ENCODE results near the gene DNAH2.

The DNAH2 gene

DNA sequence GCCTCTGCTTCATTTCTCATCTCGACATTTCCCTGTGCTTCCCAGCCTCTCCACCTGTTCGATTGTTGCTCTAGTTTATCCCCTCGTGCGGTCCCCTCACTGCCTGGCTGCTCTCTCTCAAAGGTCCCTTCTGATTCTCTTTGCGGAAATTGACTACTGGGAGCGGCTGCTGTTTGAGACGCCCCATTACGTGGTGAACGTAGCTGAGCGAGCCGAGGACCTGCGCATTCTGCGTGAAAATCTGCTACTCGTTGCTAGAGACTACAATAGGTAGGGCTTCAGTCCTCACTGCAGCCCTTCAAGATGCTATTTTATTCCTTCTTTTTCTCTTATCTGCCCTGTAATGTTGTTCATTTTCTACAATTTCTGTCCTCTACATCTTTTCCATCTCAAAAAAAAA is 39.4 kb downstream of the DNAH2 start:
- Histone ChIP-seq H3K36me3 (ENCODE audit: insufficient read depth, low read length) (no peaks in the 10 kb centered on the region), H3K27me3 (ENCODE audit: insufficient read depth, low read length) (peaks cover 4% of the 10 kb centered on the region; the same call in 1 of the 2 replicates), H3K27ac (ENCODE audit: low read depth, low read length, poor library complexity, severe bottlenecking) (no peak overlapping the region), H3K4me3 (ENCODE audit: low read depth, low read length, poor library complexity, severe bottlenecking) (no peak overlapping the region), H3K4me1 (ENCODE audit: insufficient read depth, low read length, severe bottlenecking) (no peaks in the 10 kb centered on the region), H3K9me2 (ENCODE audit: low read depth, low read length) (no peaks in the 10 kb centered on the region), H2AFZ (ENCODE audit: low read length) (no peak overlapping the region), H4K20me1 (ENCODE audit: insufficient read depth, low read length) (no peaks in the 10 kb centered on the region), H3K9ac (ENCODE audit: low read length) (no peak overlapping the region), H3K9me3 (ENCODE audit: low read length) (no peaks in the 10 kb centered on the region), H3F3A (ENCODE audit: insufficient read depth, low read length) (no peaks in the 10 kb centered on the region), H3K4me2 (ENCODE audit: low read length) (no peak overlapping the region), H3K79me2 (ENCODE audit: insufficient read depth, low read length) (no peaks in the 10 kb centered on the region)
- TF ChIP-seq, protein P1, sequence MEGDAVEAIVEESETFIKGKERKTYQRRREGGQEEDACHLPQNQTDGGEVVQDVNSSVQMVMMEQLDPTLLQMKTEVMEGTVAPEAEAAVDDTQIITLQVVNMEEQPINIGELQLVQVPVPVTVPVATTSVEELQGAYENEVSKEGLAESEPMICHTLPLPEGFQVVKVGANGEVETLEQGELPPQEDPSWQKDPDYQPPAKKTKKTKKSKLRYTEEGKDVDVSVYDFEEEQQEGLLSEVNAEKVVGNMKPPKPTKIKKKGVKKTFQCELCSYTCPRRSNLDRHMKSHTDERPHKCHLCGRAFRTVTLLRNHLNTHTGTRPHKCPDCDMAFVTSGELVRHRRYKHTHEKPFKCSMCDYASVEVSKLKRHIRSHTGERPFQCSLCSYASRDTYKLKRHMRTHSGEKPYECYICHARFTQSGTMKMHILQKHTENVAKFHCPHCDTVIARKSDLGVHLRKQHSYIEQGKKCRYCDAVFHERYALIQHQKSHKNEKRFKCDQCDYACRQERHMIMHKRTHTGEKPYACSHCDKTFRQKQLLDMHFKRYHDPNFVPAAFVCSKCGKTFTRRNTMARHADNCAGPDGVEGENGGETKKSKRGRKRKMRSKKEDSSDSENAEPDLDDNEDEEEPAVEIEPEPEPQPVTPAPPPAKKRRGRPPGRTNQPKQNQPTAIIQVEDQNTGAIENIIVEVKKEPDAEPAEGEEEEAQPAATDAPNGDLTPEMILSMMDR (IDR thresholded peaks at IDR 0.05; ENCODE audit: low read length): no peak
- no peak for TF ChIP-seq EZH2 (IDR thresholded peaks at IDR 0.05; ENCODE audit: borderline replicate concordance, low read length)

DNA sequence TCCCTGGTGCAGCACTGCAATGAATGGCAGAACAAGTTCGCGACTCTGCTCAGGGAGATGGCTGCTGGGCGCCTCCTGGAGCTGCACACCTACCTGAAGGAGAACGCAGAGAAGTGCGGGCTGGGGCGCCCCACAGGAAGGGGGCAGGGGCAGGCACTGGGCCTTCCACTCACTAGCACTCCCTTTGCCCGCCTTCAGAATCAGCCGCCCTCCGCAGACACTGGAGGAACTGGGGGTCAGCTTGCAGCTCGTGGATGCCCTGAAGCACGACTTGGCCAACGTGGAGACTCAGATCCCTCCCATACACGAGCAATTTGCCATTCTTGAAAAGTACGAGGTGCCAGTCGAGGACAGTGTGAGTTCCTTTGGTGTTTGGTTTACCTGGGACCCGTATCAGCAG is 46.4 kb downstream of the DNAH2 start:
- Histone ChIP-seq H3K4me1 (ENCODE audit: insufficient read depth, low read length, severe bottlenecking) (no peaks in the 10 kb centered on the region), H3K4me2 (ENCODE audit: low read length) (no peak overlapping the region), H4K20me1 (ENCODE audit: insufficient read depth, low read length) (no peaks in the 10 kb centered on the region), H3K9me3 (ENCODE audit: low read length) (no peaks in the 10 kb centered on the region), H2AFZ (ENCODE audit: low read length) (no peak overlapping the region), H3K9ac (ENCODE audit: low read length) (no peak overlapping the region), H3K36me3 (ENCODE audit: insufficient read depth, low read length) (no peaks in the 10 kb centered on the region), H3K27ac (ENCODE audit: low read depth, low read length, poor library complexity, severe bottlenecking) (no peak overlapping the region), H3K27me3 (ENCODE audit: insufficient read depth, low read length) (no peaks in the 10 kb centered on the region), H3F3A (ENCODE audit: insufficient read depth, low read length) (no peaks in the 10 kb centered on the region), H3K9me2 (ENCODE audit: low read depth, low read length) (no peaks in the 10 kb centered on the region), H3K79me2 (ENCODE audit: insufficient read depth, low read length) (no peaks in the 10 kb centered on the region), H3K4me3 (ENCODE audit: low read depth, low read length, poor library complexity, severe bottlenecking) (no peak overlapping the region)
- TF ChIP-seq, protein P1 (IDR thresholded peaks at IDR 0.05; ENCODE audit: low read length): no peak
- no peak for TF ChIP-seq EZH2 (IDR thresholded peaks at IDR 0.05; ENCODE audit: borderline replicate concordance, low read length)

DNA sequence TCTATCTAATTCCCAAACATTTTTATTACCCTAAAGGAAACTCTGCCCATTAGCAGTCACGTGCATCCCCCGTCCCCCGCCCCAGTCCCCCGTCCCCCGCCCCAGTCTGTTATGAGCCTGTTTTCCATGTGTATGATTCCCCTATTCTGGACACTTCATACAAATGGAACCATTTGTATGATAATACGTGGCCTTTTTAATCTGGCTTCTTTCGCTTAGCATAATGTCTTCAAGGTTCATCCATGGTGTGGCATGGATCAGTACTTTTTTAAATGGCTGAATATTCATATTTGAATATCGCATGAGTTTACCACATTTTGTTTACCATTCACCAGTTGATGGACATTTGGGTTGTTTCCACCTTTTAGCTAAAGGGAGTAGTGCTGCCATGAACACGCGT is 49.5 kb downstream of the DNAH2 start:
- Histone ChIP-seq H3K4me2 (ENCODE audit: low read length) (no peak overlapping the region), H3F3A (ENCODE audit: insufficient read depth, low read length) (no peaks in the 10 kb centered on the region), H3K9me2 (ENCODE audit: low read depth, low read length) (no peaks in the 10 kb centered on the region), H3K4me3 (ENCODE audit: low read depth, low read length, poor library complexity, severe bottlenecking) (no peak overlapping the region), H3K27me3 (ENCODE audit: insufficient read depth, low read length) (no peaks in the 10 kb centered on the region; the same call in 1 of the 2 replicates), H4K20me1 (ENCODE audit: insufficient read depth, low read length) (no peaks in the 10 kb centered on the region), H3K79me2 (ENCODE audit: insufficient read depth, low read length) (no peaks in the 10 kb centered on the region), H3K9me3 (ENCODE audit: low read length) (no peaks in the 10 kb centered on the region), H3K36me3 (ENCODE audit: insufficient read depth, low read length) (no peaks in the 10 kb centered on the region), H3K27ac (ENCODE audit: low read depth, low read length, poor library complexity, severe bottlenecking) (no peak overlapping the region), H3K4me1 (ENCODE audit: insufficient read depth, low read length, severe bottlenecking) (no peaks in the 10 kb centered on the region), H2AFZ (ENCODE audit: low read length) (no peak overlapping the region), H3K9ac (ENCODE audit: low read length) (no peak overlapping the region)
- TF ChIP-seq EZH2 (IDR thresholded peaks at IDR 0.05; ENCODE audit: borderline replicate concordance, low read length): no peak
- TF ChIP-seq, protein P1 (IDR thresholded peaks at IDR 0.05; ENCODE audit: low read length): no peak
